NB4 (cell line): ENCODE results near the gene ZNF446.
A peak's percentile ranks its signal among the peaks of the same experiment; 100 is the strongest.
"Not testable (repeated sequence)": the region's sequence is repeated elsewhere in the genome, so short reads cannot be mapped to it uniquely, and the experiment has no call there.

Experiments used
- DNase-seq: peaks from one replicate; pipeline ENCODE4 v3.0.0; 2010; ENCODE audit warnings: low read depth
- H3K4me3 ChIP-seq: one replicate; pipeline ENCODE4 v1.5.1; 2011; ENCODE audit warnings: mild to moderate bottlenecking, low read depth, low read length, moderate library complexity
- MYC ChIP-seq: IDR thresholded peaks from 2 replicates; pipeline ENCODE4 v1.6.1; 2011; ENCODE audit warnings: low read depth, low read length
- POLR2A ChIP-seq: IDR thresholded peaks from 2 replicates; pipeline ENCODE4 v1.6.1; 2011; ENCODE audit warnings: mild to moderate bottlenecking; ENCODE audit not compliant: insufficient read length; ENCODE audit errors: extremely low read depth
- TF ChIP-seq, protein P1 (sequence below): IDR thresholded peaks from one replicate; pipeline ENCODE4 v1.5.1; 2012; ENCODE audit warnings: low read depth, low read length
- TF ChIP-seq, protein P2 (sequence below): IDR thresholded peaks from 2 replicates; pipeline ENCODE4 v1.6.1; 2011; ENCODE audit warnings: low read depth, low read length

The ZNF446 gene

DNA sequence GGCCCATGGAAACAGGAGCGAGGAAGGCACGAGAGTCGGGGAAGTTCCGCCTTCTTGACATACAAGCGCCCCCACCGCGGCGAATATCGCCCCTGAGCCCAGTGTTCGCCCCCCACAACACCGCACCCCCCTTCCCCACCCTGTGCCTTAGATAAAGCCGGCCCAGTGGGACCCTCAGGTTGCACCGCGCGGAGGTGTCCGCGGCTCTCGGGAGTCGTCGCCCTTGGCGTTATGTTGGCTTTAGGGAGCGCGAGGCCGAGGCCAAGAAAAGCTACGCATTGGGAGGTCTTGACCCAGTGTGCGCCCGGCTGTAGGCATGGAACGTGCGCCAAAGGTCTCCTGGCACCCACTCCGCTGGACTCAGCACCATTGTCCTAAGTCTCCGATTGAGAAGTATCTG is 35.6 kb upstream of the ZNF446 start:
- no peak overlapping the region for H3K4me3 ChIP-seq
- no peak for DNase-seq
- TF ChIP-seq, protein P1, sequence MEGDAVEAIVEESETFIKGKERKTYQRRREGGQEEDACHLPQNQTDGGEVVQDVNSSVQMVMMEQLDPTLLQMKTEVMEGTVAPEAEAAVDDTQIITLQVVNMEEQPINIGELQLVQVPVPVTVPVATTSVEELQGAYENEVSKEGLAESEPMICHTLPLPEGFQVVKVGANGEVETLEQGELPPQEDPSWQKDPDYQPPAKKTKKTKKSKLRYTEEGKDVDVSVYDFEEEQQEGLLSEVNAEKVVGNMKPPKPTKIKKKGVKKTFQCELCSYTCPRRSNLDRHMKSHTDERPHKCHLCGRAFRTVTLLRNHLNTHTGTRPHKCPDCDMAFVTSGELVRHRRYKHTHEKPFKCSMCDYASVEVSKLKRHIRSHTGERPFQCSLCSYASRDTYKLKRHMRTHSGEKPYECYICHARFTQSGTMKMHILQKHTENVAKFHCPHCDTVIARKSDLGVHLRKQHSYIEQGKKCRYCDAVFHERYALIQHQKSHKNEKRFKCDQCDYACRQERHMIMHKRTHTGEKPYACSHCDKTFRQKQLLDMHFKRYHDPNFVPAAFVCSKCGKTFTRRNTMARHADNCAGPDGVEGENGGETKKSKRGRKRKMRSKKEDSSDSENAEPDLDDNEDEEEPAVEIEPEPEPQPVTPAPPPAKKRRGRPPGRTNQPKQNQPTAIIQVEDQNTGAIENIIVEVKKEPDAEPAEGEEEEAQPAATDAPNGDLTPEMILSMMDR, result no peak
- TF ChIP-seq, protein P2, sequence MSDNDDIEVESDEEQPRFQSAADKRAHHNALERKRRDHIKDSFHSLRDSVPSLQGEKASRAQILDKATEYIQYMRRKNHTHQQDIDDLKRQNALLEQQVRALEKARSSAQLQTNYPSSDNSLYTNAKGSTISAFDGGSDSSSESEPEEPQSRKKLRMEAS, result no peak
- TF ChIP-seq POLR2A, result no peak
- no peak for TF ChIP-seq MYC

DNA sequence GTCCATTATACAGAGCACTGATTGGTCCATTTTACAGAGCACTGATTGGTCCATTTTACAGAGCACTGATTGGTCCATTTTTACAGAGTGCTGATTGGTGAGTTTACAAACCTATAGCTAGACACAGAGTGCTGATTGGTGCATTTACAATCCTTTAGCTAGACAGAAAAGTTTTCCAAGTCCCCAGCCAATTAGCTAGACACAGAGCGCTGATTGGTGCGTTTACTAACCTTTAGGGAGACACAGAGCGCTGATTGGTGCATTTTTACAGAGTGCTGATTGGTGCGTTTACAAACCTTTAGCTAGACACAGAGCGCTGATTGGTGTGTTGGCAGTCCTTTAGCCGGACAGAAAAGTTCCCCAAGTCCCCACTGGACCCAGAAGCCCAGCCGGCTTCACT is 33.2 kb upstream of the ZNF446 start:
- not testable (repeated sequence) for DNase-seq, H3K4me3 ChIP-seq

DNA sequence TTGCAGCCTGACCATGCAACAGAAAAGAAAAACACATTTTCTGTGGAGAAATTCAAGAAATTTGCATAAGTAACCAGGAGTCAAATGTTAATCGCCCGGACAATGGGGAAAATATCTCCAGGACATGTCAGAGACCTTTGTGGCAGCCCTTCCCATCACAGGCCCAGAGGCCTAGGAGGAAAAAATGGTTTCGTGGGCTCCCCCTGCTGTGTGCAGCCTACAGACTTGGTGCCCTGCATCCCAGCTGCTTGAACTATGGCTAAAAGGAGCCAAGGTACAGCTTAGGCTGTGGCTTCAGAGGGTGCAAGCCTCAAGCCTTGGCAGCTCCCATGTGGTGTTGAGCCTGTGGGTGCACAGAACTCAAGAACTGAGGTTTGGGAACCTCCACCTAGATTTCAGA is 27.3 kb upstream of the ZNF446 start:
- not testable (repeated sequence) for DNase-seq, H3K4me3 ChIP-seq

DNA sequence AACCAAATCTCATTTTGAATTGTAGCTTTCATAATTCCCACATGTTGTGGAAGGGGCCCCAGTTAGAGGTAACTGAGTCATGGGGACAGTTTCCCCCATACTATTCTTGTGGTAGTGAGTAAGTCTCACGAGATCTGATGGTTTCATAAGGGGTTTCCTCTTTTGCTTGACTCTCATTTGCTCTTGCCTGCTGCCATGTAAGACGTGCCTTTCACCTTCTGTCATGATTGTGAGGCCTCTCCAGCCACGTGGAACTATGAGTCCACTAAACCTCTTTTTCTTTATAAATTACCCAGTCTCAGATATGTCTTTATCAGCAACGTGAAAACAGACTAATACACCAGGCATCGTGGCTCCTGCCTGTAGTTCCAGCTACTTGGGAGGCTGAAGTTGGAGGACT is 26.2 kb upstream of the ZNF446 start:
- DNase-seq, H3K4me3 ChIP-seq: not testable (repeated sequence)

DNA sequence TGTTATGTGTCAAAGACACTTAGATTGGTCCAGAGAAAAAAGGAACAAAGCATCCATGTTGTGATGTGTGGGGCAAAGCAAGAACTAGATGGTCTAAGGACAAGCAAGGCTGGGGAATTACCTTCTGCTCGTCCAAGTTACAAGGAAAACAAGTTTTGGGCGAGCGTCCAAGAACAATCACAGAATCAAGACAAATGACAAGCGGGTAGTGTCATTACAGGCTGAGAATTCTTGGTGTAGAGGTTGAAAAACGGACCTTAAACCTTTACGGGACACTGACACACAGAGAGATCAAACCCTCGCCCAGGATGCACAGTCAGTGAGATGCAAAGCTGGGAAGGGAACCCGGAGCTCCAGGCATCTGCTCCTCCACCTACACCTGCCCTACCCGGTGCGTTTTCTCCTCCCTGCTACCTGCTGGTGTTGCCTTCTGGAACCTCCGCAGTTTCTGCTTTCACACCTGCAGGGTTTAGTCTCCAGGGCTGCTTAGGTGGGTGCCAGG is 25.2 kb upstream of the ZNF446 start:
- no peak for DNase-seq
- peak overlapping the region; percentile 40 for H3K4me3 ChIP-seq
- TF ChIP-seq, protein P2, result no peak
- TF ChIP-seq, protein P1, result no peak
- no peak for TF ChIP-seq POLR2A
- no peak for TF ChIP-seq MYC

DNA sequence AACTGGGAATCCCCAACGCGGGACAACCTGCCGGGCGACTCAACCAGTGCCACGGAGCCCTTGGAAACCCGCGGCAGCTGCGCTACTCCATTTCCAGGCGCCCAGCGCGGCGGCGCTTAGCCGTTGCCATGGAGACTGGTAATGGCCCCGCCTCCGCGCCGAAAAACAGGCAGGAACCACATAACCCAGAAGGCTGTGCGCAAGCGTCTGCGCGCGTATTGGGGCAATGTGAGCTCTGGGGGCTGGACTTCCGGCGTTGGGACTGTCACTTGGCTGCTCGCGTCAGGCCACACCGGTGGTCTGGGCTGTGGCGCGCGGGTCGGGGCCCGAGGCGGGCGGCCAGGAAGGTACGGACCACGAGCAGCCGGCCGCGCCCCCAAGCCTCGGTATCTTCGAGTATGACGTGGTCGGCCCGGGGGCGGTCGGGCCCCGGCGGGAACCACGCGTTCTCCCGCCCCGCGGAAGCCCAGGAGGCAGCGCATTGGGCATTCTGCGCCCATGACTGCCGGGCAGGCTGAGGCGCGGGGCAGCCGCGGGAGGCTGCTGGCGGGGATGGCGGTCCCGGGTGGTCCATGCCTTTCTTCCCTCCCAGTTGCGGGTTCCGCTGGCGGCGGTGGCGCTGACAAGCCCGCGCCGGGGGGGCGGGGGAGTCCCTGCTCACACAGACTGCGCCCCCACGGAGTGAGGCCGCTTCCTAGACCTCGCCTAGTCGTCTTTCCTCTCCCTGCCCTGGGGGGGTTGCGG is 24.6 kb upstream of the ZNF446 start, which contains the start of gene ZNF324B:
Gene ZNF324B (plus strand): TSS at position 265 of the 744 bp plus-strand sequence. CDS start 2,080 bp downstream, outside the sequence.
- TF ChIP-seq MYC (peak; percentile 52), POLR2A (peak; percentile 66)
- TF ChIP-seq, protein P2, result peak; percentile 67
- TF ChIP-seq, protein P1, result no peak
- peak; percentile 95 for DNase-seq
- peak within 1 kb of the TSS; percentile 40 for H3K4me3 ChIP-seq

DNA sequence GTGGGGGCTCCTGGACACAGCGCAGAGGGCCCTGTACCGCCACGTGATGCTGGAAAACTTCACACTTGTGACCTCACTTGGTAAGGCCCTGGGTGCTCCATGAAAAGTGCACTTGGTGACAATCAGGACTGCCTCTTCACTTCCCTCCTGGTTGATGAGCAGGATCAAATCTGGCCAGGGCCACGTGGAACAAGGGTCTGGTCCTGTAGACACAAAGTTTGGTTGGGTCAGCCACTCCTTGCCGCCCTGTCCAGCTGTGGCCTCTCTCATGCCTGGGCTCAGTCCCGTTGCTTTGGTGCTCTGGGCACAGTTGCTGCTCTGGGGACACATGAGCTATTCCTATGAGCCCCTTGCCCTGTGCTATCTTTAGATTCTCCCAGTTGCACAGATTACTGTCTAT is 22.4 kb upstream of the ZNF446 start:
- no peak overlapping the region for H3K4me3 ChIP-seq
- TF ChIP-seq, protein P1, result no peak
- TF ChIP-seq, protein P2, result no peak
- TF ChIP-seq POLR2A, result no peak
- DNase-seq, result no peak
